SK-N-SH treated with all-trans-retinoic acid at 6 μM for 48 hours (cell line): ENCODE results near the gene ACP1.

Source experiments
- ATAC-seq: fragments of 200-7000 bp; cut with Tn5 transposase; 3 replicates; pipeline ENCODE4 v1.9.1; 2020; ENCODE audit warnings: mild to moderate bottlenecking, moderate library complexity
- ARNTL ChIP-seq: fragments of 450-650 bp; formaldehyde crosslinking; IDR thresholded peaks from 2 replicates; pipeline ENCODE4 v1.5.0; 2020; ENCODE audit warnings: low read depth, mild to moderate bottlenecking, moderate library complexity, borderline replicate concordance
- BACH2 ChIP-seq: fragments of 250-450 bp; sonication (Bioruptor Pico); IDR thresholded peaks from 2 replicates; pipeline ENCODE4 v1.9.0; 2021; ENCODE audit warnings: mild to moderate bottlenecking, borderline replicate concordance
- CSDC2 ChIP-seq: fragments of 250-450 bp; sonication (Bioruptor Pico); IDR thresholded peaks from 2 replicates; pipeline ENCODE4 v1.5.0; 2020; ENCODE audit warnings: mild to moderate bottlenecking, moderate library complexity
- CSRNP3 ChIP-seq: fragments of 250-450 bp; sonication (Bioruptor Pico); IDR thresholded peaks from 2 replicates; pipeline ENCODE4 v1.5.1; 2021; ENCODE audit warnings: mild to moderate bottlenecking, moderate library complexity
- ESRRG ChIP-seq: fragments of 250-450 bp; sonication (Bioruptor Pico); IDR thresholded peaks from 2 replicates; pipeline ENCODE4 v1.6.1; 2021; ENCODE audit warnings: mild to moderate bottlenecking
- GLIS3 ChIP-seq: fragments of 250-450 bp; sonication (Bioruptor Pico); IDR thresholded peaks from 2 replicates; pipeline ENCODE4 v1.5.0; 2020; ENCODE audit warnings: mild to moderate bottlenecking, moderate library complexity
- ISL1 ChIP-seq: fragments of 250-450 bp; sonication (Bioruptor Pico); IDR thresholded peaks from 2 replicates; pipeline ENCODE4 v2.1.2; 2022; ENCODE audit warnings: mild to moderate bottlenecking, moderate library complexity
- OSR1 ChIP-seq: fragments of 250-450 bp; sonication (Bioruptor Pico); IDR thresholded peaks from 2 replicates; pipeline ENCODE4 v1.8.0; 2022; ENCODE audit warnings: moderate library complexity, mild to moderate bottlenecking, inconsistent platforms
- POU6F1 ChIP-seq: fragments of 250-450 bp; sonication (Bioruptor Pico); IDR thresholded peaks from 2 replicates; pipeline ENCODE4 v1.8.0; 2021; ENCODE audit warnings: low read depth, mild to moderate bottlenecking, moderate library complexity, borderline replicate concordance
- PPARA ChIP-seq: fragments of 250-450 bp; sonication (Bioruptor Pico); IDR thresholded peaks from 2 replicates; pipeline ENCODE4 v1.5.0; 2020; ENCODE audit warnings: mild to moderate bottlenecking, borderline replicate concordance
- RARB ChIP-seq: fragments of 250-450 bp; sonication (Bioruptor Pico); IDR thresholded peaks from 2 replicates; pipeline ENCODE4 v1.8.0; 2021; ENCODE audit warnings: mild to moderate bottlenecking, moderate library complexity
- SNAI2 ChIP-seq: fragments of 250-450 bp; sonication (Bioruptor Pico); IDR thresholded peaks from 2 replicates; pipeline ENCODE4 v1.5.0; 2020; ENCODE audit warnings: mild to moderate bottlenecking, moderate library complexity
- TCF4 ChIP-seq: fragments of 250-450 bp; sonication (Bioruptor Pico); IDR thresholded peaks from 2 replicates; pipeline ENCODE4 v1.8.0; 2021; ENCODE audit warnings: mild to moderate bottlenecking, moderate library complexity, borderline replicate concordance
- TOX ChIP-seq: fragments of 250-450 bp; sonication (Bioruptor Pico); IDR thresholded peaks from 2 replicates; pipeline ENCODE4 v1.8.0; 2021; ENCODE audit warnings: mild to moderate bottlenecking, moderate library complexity, borderline replicate concordance
- ZNF565 ChIP-seq: fragments of 450-650 bp; formaldehyde crosslinking; conservative IDR thresholded peaks from 2 replicates; pipeline ENCODE4 v1.5.0; 2020; ENCODE audit warnings: low read depth, mild to moderate bottlenecking, moderate library complexity
- ZNF70 ChIP-seq: fragments of 450-650 bp; formaldehyde crosslinking; IDR thresholded peaks from 2 replicates; pipeline ENCODE4 v1.5.0; 2020; ENCODE audit warnings: mild to moderate bottlenecking, moderate library complexity
- ZNF8 ChIP-seq: fragments of 450-650 bp; formaldehyde crosslinking; IDR thresholded peaks from 2 replicates; pipeline ENCODE4 v1.5.0; 2020; ENCODE audit warnings: mild to moderate bottlenecking, moderate library complexity
- TF ChIP-seq, protein P1 (sequence below): fragments of 250-450 bp; sonication (Bioruptor Pico); IDR thresholded peaks from 2 replicates; pipeline ENCODE4 v1.8.0; 2020; ENCODE audit warnings: mild to moderate bottlenecking, moderate library complexity, borderline replicate concordance
- TF ChIP-seq, protein P2 (sequence below): fragments of 250-450 bp; sonication (Bioruptor Pico); IDR thresholded peaks from 2 replicates; pipeline ENCODE4 v1.5.1; 2020; ENCODE audit warnings: low read depth, mild to moderate bottlenecking, moderate library complexity
- TF ChIP-seq, protein P3 (sequence below): fragments of 250-450 bp; sonication (Bioruptor Pico); IDR thresholded peaks from 2 replicates; pipeline ENCODE4 v1.5.0; 2020; ENCODE audit warnings: mild to moderate bottlenecking, moderate library complexity

ACP1 gene

DNA sequence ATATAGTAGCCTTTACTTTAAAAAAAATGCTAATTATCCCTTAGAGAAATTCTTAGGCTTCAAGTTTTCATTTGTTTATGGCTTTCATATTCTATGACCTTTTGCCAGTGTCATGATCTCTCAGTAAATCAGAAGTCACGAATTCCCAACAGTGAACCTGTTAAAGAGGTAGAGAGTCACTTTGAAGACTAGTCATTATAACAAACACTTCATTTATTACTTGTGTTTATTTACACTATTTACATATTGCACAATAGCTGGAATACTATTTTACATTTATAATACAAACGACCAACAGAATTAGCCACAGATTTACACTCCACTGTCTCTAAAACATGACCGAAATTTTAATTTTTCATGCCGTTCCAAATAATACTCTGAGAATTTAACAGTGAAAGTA lies 14.6 kb downstream of the ACP1 start:
- no peak for ATAC-seq
- TF ChIP-seq SNAI2 (CRISPR knock-in tag) (no peak), ZNF565 (CRISPR knock-in tag) (no peak), POU6F1 (CRISPR knock-in tag) (no peak), CSRNP3 (CRISPR knock-in tag) (no peak), BACH2 (CRISPR knock-in tag) (no peak), TCF4 (CRISPR knock-in tag) (no peak), TOX (CRISPR knock-in tag) (no peak), ISL1 (CRISPR knock-in tag) (no peak), ZNF8 (CRISPR knock-in tag) (no peak), ZNF70 (CRISPR knock-in tag) (no peak)
- TF ChIP-seq, protein P1, sequence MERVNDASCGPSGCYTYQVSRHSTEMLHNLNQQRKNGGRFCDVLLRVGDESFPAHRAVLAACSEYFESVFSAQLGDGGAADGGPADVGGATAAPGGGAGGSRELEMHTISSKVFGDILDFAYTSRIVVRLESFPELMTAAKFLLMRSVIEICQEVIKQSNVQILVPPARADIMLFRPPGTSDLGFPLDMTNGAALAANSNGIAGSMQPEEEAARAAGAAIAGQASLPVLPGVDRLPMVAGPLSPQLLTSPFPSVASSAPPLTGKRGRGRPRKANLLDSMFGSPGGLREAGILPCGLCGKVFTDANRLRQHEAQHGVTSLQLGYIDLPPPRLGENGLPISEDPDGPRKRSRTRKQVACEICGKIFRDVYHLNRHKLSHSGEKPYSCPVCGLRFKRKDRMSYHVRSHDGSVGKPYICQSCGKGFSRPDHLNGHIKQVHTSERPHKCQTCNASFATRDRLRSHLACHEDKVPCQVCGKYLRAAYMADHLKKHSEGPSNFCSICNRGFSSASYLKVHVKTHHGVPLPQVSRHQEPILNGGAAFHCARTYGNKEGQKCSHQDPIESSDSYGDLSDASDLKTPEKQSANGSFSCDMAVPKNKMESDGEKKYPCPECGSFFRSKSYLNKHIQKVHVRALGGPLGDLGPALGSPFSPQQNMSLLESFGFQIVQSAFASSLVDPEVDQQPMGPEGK (CRISPR knock-in tag): no peak
- TF ChIP-seq, protein P2, sequence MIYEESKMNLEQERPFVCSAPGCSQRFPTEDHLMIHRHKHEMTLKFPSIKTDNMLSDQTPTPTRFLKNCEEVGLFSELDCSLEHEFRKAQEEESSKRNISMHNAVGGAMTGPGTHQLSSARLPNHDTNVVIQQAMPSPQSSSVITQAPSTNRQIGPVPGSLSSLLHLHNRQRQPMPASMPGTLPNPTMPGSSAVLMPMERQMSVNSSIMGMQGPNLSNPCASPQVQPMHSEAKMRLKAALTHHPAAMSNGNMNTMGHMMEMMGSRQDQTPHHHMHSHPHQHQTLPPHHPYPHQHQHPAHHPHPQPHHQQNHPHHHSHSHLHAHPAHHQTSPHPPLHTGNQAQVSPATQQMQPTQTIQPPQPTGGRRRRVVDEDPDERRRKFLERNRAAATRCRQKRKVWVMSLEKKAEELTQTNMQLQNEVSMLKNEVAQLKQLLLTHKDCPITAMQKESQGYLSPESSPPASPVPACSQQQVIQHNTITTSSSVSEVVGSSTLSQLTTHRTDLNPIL (CRISPR knock-in tag): no peak

DNA sequence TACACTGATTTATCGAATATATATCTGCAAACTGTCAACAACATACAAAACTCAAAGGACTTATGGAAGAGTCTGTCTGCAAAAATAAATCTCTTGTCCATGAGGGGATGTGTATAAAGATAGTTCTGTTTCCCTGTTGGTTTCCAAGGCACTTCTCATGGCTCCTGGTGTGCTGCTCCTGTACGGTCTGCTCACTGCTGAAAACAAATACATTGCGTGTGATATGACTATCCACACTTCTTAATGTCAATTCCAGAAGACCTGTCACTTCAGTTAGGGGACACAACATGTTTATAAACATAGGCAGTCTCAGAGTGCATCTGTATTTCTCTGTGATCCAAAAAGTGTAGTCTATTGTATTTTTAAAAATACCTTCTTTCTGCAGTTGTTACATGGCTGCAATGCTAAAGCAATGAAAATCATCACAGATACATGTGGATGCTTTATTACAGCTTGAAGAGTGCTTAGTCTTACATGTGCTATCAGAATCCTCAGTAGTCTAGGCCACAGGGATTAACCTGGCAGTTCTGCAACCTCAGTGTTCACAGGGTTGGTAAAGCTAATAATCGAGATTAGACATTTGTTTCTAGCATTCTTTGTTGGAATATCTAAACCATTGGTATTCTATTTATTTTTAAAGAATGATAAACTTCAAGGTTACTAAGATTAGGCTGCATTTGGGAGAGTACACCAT lies 15.4 kb downstream of the ACP1 start:
- no peak for TF ChIP-seq PPARA (CRISPR knock-in tag)
- no peak for TF ChIP-seq ARNTL (CRISPR knock-in tag)
- no peak for TF ChIP-seq ZNF8 (CRISPR knock-in tag)
- no peak for TF ChIP-seq TCF4 (CRISPR knock-in tag)
- TF ChIP-seq, protein P2 (CRISPR knock-in tag): no peak
- TF ChIP-seq, protein P1 (CRISPR knock-in tag): no peak
- TF ChIP-seq OSR1 (CRISPR knock-in tag): no peak
- TF ChIP-seq RARB (CRISPR knock-in tag): no peak
- ATAC-seq: no peak

DNA sequence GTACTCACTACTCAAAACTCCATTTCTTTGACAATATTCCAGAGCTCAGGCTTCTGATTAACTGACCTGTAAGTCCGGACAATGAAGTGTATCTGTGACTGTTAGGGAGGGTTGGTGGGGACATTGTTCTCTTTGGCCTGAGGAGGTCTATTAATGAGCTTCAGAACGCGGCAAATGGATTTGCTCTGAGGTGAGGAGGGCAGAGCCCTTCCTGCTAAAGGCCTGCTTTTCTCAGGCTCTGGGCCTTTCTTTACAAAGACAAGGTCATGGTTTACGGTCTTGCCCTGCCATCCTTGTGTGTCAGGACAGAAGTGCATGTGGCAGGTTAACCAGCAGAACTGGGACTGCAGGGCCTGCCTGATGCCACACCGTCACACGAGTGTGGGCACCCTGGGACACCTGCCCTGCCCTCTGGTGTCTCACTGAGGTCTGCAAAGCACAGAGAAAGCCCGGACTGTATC lies 15.9 kb downstream of the ACP1 start:
- no peak for TF ChIP-seq CSDC2 (CRISPR knock-in tag)
- TF ChIP-seq ZNF8 (CRISPR knock-in tag): no peak
- TF ChIP-seq ZNF565 (CRISPR knock-in tag): no peak
- no peak for TF ChIP-seq GLIS3 (CRISPR knock-in tag)
- TF ChIP-seq ARNTL (CRISPR knock-in tag): no peak
- TF ChIP-seq, protein P3, sequence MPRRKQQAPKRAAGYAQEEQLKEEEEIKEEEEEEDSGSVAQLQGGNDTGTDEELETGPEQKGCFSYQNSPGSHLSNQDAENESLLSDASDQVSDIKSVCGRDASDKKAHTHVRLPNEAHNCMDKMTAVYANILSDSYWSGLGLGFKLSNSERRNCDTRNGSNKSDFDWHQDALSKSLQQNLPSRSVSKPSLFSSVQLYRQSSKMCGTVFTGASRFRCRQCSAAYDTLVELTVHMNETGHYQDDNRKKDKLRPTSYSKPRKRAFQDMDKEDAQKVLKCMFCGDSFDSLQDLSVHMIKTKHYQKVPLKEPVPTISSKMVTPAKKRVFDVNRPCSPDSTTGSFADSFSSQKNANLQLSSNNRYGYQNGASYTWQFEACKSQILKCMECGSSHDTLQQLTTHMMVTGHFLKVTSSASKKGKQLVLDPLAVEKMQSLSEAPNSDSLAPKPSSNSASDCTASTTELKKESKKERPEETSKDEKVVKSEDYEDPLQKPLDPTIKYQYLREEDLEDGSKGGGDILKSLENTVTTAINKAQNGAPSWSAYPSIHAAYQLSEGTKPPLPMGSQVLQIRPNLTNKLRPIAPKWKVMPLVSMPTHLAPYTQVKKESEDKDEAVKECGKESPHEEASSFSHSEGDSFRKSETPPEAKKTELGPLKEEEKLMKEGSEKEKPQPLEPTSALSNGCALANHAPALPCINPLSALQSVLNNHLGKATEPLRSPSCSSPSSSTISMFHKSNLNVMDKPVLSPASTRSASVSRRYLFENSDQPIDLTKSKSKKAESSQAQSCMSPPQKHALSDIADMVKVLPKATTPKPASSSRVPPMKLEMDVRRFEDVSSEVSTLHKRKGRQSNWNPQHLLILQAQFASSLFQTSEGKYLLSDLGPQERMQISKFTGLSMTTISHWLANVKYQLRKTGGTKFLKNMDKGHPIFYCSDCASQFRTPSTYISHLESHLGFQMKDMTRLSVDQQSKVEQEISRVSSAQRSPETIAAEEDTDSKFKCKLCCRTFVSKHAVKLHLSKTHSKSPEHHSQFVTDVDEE (CRISPR knock-in tag): no peak
- no peak for TF ChIP-seq BACH2 (CRISPR knock-in tag)
- TF ChIP-seq ESRRG (CRISPR knock-in tag): no peak
- TF ChIP-seq OSR1 (CRISPR knock-in tag): no peak
- TF ChIP-seq POU6F1 (CRISPR knock-in tag): no peak
- ATAC-seq: no peak
